Ramos (cell line): ENCODE data around the gene RIN3.

Source experiments
- in situ Hi-C: fragments of 300-500 bp; cut with MboI; formaldehyde crosslinking; loops from one replicate; pipeline ENCODE4 v1.14.3; 2022; ENCODE audit warnings: low sequenced_read_pairs; ENCODE audit not compliant: unreplicated experiment

Gene RIN3

GRCh38 chr14:92655419-92656201 is 142.0 kb downstream of the RIN3 start:
- in situ Hi-C loops: no loop called here

DNA sequence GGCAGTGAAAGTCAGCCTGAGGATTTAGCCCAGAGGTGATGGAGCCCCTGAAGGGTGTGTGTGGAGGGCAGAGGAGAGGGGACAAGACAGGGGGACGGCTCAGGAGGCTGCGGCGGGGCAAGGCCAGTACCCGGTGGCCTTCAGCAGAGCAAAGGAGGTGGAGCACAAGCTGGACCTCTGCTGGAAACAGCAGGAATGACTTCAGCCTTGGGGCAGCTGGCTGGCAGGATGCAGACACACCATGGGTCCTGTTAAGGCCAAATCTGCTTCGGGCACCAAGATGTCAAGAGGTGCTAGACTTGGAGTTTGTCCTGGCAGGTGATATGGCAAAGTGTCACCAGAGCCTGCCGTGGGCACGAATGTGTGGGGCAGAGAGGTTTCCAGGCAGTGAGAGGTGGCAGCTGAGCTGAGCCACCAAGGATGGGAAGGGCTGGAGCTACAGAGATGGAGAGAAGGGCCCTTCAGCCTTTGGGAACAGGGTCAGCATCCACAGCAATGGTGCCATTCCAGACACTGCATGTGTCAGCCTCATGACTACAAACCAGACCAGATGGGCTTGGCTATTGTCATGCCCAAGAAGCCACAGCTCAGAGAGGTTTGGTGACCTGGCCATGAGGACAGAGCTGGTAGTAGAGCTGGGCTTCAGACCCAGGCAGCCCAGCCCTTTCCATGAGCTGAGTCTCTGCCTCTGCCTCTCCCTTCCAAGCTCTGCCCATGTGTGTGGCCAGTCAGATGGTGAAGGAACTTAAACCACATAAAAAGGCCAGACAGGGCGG is 142.9 kb downstream of the RIN3 start:
- in situ Hi-C loops: no loop called here

- in situ Hi-C loops: no loop called here
Measured at GRCh38 chr14:92657457-92658142, 144.0 kb downstream of the RIN3 start.

DNA sequence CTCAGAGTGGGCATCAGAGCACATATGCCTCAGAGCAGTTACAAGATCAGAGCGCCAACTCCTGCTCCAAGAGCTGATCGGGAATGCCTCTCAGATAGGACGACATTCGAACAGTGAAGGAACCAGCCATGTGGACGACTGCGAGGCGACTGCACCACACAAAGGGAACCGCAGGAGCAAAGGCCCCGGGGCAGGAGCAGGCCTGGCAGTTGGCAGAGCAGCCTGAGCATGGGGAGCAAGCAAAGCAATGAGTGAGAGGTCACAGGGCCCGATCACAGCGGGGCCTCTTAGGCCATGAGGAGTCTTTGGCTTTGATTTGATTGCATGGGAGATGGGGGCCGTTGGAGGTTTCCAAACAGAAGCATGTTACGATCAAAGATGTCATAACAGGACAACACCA is 144.6 kb downstream of the RIN3 start:
- in situ Hi-C loops: no loop called here

DNA sequence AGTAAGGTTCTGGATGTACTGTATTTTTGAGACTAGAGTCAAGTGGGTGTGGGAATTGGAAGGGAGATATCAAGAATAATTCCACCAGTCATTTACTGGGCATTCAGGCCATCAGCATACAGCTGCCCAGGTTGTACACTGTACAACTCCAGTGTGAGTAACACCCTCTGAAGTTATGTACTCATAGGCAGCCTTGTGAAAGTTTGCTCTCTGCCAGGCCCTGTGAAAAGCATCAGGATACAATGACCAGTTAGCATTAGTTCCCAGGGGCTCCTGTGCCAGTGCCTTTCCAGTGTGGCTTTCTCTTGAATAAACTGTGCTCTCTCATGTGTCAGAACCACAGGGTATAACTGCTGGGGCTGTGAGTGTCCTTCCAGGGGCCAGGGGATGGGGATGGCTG is 145.1 kb downstream of the RIN3 start:
- in situ Hi-C loops: no loop called here

DNA sequence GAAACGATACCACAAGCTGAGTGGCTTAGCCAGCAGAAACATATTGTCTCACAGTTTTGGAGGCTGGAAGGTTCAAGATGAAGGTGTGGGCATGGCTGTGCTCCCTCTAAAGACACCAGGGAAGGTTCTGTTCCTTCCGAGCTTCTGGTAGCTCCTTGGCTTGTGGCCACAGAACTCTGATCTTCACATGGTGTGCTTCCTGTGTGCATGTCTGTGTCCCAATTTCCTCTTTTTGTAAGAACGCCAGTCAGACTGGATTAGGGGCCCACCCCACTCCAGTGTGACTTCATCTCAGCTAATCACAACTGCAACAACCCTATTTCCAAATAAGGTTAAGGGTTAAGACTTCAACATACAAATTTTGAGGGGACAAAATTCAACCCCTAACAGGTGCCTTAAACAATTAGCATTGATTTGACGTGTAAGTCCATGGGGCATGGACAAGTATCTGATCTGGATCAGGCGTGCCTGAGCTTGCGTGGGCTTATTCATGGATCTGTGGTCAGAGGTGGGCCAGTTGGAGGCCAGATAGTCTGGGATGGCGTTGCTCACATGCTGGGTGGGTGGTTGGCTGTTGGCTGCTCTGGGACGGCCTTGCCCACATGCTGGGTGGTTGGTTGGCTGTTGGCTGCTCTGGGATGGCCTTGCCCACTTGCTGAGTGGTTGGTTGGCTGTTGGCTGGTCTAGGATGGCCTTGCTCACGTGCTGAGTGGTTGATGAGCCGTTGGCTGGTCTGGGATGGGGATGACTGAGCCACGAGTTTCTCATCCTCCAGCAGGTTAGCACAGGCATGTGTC is 146.4 kb downstream of the RIN3 start:
- in situ Hi-C loops: no loop called here

DNA sequence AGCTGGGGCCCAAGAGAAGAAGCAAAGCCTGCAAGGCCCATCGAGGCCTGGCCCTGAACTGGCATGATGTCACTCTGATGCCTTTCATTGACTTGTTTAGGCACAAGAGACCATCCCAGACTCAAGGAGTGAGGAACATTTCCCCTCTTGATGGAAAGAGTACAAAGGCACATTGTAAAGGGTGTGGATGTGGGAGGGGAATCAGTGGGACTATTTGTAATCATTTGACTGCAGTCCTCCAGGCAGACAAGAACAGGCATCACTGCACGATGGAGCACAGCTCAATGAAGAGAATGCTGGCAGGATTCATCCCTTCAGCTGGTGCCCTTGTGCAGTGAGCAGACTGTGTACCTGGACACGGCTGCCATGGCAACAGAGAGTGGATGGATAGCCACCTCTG is 147.0 kb downstream of the RIN3 start:
- in situ Hi-C loops: no loop called here

- in situ Hi-C loops: no loop called here
Measured at GRCh38 chr14:92663049-92663448, 149.5 kb downstream of the RIN3 start.

- in situ Hi-C loops: no loop called here
Measured at GRCh38 chr14:92665661-92666110, 152.1 kb downstream of the RIN3 start.

DNA sequence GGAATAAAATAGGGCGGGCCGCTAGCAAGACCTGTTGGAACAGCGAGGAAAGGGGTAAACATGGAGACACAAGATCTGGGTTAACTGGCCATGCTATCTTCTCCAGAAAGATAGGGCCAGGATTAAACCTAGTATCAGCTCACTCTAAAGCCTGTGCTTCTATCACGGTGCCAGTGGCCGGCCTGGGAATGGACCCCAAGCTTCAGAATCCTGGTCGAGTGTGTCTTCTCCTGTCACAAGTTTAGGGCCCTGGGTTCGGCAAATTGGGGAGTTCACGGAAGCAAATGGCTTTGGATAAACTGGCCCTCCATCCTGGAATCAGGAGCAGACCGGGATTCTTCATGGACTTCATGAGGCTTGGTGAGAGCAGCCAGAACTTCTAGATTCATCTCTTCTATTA is 152.7 kb downstream of the RIN3 start:
- in situ Hi-C loops: no loop called here

GRCh38 chr14:92668276-92668973 is 154.8 kb downstream of the RIN3 start:
- in situ Hi-C loops: no loop called here

- in situ Hi-C loops: no loop called here
Measured at GRCh38 chr14:92670160-92670559, 156.6 kb downstream of the RIN3 start.

DNA sequence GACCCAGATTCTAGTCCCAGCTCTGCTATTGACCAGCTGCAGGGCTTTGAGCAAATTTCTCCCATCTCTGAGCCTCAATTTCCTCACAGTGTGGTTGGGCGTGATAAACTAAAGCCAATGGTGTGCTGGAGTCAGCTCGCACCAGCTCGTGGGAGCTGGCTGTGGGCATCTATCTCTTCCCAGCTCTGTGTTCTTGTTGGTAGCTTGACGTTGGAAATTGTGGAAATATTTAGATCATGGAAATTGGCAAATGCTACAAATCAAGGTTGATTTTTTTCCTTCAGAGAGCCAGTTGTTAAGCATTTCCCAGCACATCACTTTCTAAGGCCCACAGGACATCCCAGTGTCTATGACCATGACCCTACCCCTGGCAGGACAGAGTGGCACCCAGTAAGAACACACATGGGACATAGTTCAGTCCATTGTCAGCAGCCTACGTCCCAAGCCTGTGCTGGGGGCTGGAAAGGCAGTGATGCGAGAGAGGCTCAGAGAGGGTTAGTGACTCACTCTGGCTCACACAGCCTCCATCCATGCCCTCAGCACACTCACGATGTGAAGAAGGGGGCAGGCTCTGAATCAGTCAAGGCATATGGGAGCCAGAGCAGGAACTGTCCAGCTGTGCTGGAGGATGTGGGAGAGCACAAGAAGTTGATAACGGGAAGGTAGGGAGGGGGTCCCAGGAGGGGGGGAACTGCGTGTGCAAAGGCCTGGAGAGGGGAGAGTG is 157.2 kb downstream of the RIN3 start:
- in situ Hi-C loops: no loop called here

- in situ Hi-C loops: no loop called here
Measured at GRCh38 chr14:92673601-92674150, 160.1 kb downstream of the RIN3 start.

DNA sequence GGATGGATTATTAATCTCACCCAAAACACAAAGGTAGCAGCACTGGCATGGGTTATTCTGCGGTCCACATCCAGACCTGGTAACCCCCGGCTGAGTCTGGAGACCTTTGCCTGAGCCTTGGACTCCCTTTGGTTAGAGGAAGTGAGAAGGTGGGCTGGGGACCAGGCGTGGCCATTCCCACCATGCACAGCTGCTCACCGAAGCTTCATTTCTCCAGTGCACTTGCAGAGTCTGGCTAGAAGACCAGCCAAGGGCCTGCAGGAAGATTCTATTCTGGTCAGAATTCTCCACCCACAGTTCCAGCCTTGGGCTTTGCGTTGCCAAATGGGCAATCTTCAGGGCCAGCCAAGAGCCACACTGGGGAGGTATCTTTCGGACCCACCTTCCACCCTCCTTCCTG is 161.8 kb downstream of the RIN3 start:
- in situ Hi-C loops: no loop called here

DNA sequence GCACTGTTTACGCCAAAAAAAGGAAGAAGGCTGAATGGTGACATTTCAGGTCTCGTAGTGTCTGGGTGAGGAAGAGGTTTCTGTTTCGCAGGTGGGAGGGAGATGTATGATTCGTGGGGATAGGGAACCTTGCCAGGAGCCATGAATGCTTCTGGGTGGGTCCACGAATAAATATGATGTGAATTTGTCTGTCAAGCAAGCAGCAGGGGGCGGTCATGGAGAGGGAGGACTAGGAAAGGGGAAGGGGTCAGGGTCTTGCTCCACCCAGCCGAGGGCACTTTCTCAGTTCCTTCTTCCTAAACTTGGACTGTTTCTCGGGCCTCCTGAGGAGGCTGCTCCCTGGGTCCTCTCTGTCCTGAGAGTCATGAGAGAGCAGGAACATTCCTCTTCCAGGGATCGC is 162.4 kb downstream of the RIN3 start:
- in situ Hi-C loops: no loop called here

- in situ Hi-C loops: no loop called here
Measured at GRCh38 chr14:92676403-92677086, 163.0 kb downstream of the RIN3 start.

DNA sequence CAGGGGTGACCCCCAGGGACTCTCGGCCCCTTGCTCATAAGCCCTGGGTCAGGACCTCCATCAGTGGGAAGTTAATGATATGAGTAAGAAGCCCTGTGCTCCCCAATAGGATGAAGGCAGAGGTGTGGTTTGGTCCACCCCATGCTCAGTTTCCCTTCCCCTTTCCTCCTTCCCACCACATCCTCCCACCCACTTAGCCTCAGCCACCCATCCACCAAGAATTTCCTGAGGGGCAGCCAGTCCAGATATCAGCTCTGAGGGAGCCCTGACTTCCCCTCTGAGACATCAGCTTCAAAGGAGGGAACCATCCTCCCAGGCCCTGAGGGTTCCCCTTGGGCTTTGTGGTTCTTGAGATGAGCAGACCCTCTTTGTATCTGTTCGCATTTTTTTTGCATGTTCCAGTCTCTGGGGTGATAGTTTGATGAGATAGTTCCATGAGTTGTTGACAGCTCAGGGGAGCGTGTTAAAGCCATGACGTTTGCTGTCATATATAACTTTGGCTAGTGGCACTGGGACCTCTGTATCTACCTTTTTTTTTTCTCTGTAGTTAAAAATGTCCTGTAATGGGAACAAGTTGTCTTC is 163.6 kb downstream of the RIN3 start:
- in situ Hi-C loops: no loop called here
